ENCODE data around the gene INSYN2B.

GRCh38 chr5:169871826-169872490, 108.3 kb downstream of the INSYN2B start:
- TF ChIP-seq EZH2 (IDR thresholded peaks at IDR 0.05; ENCODE audit: insufficient read depth, poor library complexity, severe bottlenecking) (no peak), EZH2phosphoT487 (IDR thresholded peaks at IDR 0.05; ENCODE audit: insufficient read depth, low read depth) (no peak)

All from GM23248 (cell line).